Pancreas (tissue), 10 donors: ENCODE measurements around the gene LYAR. TPM values are rescaled to one million over a fixed set of nuclear protein-coding genes. Genes with fewer than 3 reads are reported as not detected.

Experiments used
- ATAC-seq, 4 donors: fragments of 200-7000 bp; cut with Tn5 transposase; one replicate each; pipeline versions ENCODE4 v1.8.0 to v1.9.1; 2020; ENCODE audit warnings: mild to moderate bottlenecking in 4 of 4, moderate library complexity in 4 of 4
- DNase-seq, 6 donors: peaks; one replicate each; pipeline ENCODE4 v3.0.0-alpha.2; 2020
- FAIRE-seq: peaks from 2 replicates; lab custom pipeline; 2012; peaks lifted over from hg19 to GRCh38; lab: Jason Lieb, UNC
- H3K27ac ChIP-seq, 4 donors: fragments of 200-600 bp; sonication (generic); 1 replicate in 3 of 4; 2 replicates in 1 of 4; pipeline versions ENCODE4 v1.5.0 to v1.8.0; 2020
- H3K27me3 ChIP-seq, 4 donors: fragments of 200-600 bp; one replicate each; pipeline ENCODE4 v1.8.0; 2021
- H3K36me3 ChIP-seq, 3 donors: fragments of 200-600 bp; sonication (generic) in 1 of 3; one replicate each; pipeline versions ENCODE4 v1.5.0 to v1.8.0; 2020 to 2021
- H3K4me1 ChIP-seq, 3 donors: fragments of 200-600 bp; one replicate each; pipeline ENCODE4 v1.8.0; 2021
- H3K4me3 ChIP-seq, 4 donors: fragments of 200-600 bp; sonication (generic) in 2 of 4; one replicate each; pipeline versions ENCODE4 v1.5.0 to v1.8.0; 2020 to 2021
- H3K9me3 ChIP-seq, 4 donors: fragments of 200-600 bp; one replicate each; pipeline ENCODE4 v1.8.0; 2021
- CTCF ChIP-seq, 4 donors: fragments of 200-600 bp; sonication (generic) in 3 of 4; IDR thresholded peaks; one replicate each; pipeline versions ENCODE4 v1.5.0 to v1.8.0; 2021; ENCODE audit warnings: antibody characterized with exemption in 4 of 4
- WGBS, 2 donors: extraction: QIAGEN DNeasy Blood & Tissue Kit; methylation state at CpG; one replicate each; pipeline ENCODE4 v1.1.7; 2013; 5-methylcytosine and 5-hydroxymethylcytosine counted together
- intact Hi-C, 3 donors: fragments of 100-400 bp; cut with DNase I; formaldehyde crosslinking; loops; one replicate each; pipeline versions ENCODE4 v1.11.1 to v1.14.2; 2022
- polyA plus RNA-seq, 2 donors: library from polyadenylated mRNA; stranded (reverse); fragments of 200-250 nt; gene quantifications; one replicate each; pipeline ENCODE4 v1.2.3, GENCODE V29; 2013
- total RNA-seq, 6 donors: library from RNA; stranded (reverse); fragmentation: NEBNext Ultra II Directional in 4 of 6; extraction: Animal tissue kit (Norgen Biotek cat#: 25700) in 4 of 6; gene quantifications; one replicate each; pipeline versions ENCODE4 v1.2.1 to v1.2.4, GENCODE V29; 2021 to 2023
- donor health status: healthy with polysubstance abuse.
- donor health status: DM: no; HTN: no; CAD: no; lungs with moderate emphysema.
- donor health status: DM: no; HTN: no; CAD: no.
- donor health status: control.
- donor health status: control.
- donor health status: Bipolar disorder and iron deficiency.
- donor health status: DM: yes; HTN: yes; CAD: no.
- donor health status: DM: no; HTN: no; CAD: no.
- donor health status: DM: no; HTN: no; CAD: no.
- donor health status: DM: yes; HTN: yes; CAD: no.

The LYAR gene
- total and polyA plus RNA-seq, 8 donors = 1.5 to 6.6 (median 4.1) TPM

- Histone ChIP-seq H3K27ac (no peak overlapping the region), H3K27me3 (no peaks in the 10 kb centered on the region), H3K4me3 (no peak overlapping the region), H3K9me3 (no peaks in the 10 kb centered on the region), H3K4me1 (no peaks in the 10 kb centered on the region), H3K36me3 (peaks cover 0 to 14% (median 0%) of the 10 kb centered on the region in 3 donors)
- TF ChIP-seq CTCF (IDR thresholded peaks at IDR 0.05) = no peak
- 96% methylated on average over 11 of the region's 11 CpGs for WGBS, 2 donors
- ATAC-seq (no peak), DNase-seq (no peak), FAIRE-seq (no peak)
- intact Hi-C loops = no loop called here
Observed at GRCh38 chr4:4306920-4307319, 17.0 kb upstream of the LYAR start.

GRCh38 chr4:4302416-4302815, 12.5 kb upstream of the LYAR start:
- no peak for ATAC-seq
- no peaks in the 10 kb centered on the region for H3K9me3 ChIP-seq
- intact Hi-C loops = no loop called here
- no peak for TF ChIP-seq CTCF (IDR thresholded peaks at IDR 0.05)
- H3K27me3 ChIP-seq = no peaks in the 10 kb centered on the region
- no peak overlapping the region for H3K27ac ChIP-seq
- FAIRE-seq = no peak
- no peak for DNase-seq
- WGBS, 2 donors = 62 to 76% methylated on average over 6 of the region's 6 CpGs
- peaks cover 0 to 6% (median 0%) of the 10 kb centered on the region in 3 donors for H3K4me1 ChIP-seq
- peaks cover 0 to 14% (median 0%) of the 10 kb centered on the region in 3 donors for H3K36me3 ChIP-seq
- no peak overlapping the region for H3K4me3 ChIP-seq

- Histone ChIP-seq H3K4me1 (peaks cover 0 to 6% (median 0%) of the 10 kb centered on the region in 3 donors), H3K36me3 (peaks cover 0 to 14% (median 0%) of the 10 kb centered on the region in 3 donors), H3K4me3 (no peak overlapping the region), H3K27ac (no peak overlapping the region), H3K27me3 (no peaks in the 10 kb centered on the region), H3K9me3 (no peaks in the 10 kb centered on the region)
- TF ChIP-seq CTCF (IDR thresholded peaks at IDR 0.05) = no peak
- FAIRE-seq (no peak), DNase-seq (no peak), ATAC-seq (no peak)
- WGBS, 2 donors = 86 to 92% methylated on average over 5 of the region's 5 CpGs
- intact Hi-C loops = no loop called here
Observed at GRCh38 chr4:4302001-4302400, 12.0 kb upstream of the LYAR start.

GRCh38 chr4:4299006-4299405, 9.1 kb upstream of the LYAR start:
- intact Hi-C loops = no loop called here
- Histone ChIP-seq H3K36me3 (peaks cover 0 to 14% (median 0%) of the 10 kb centered on the region in 3 donors), H3K4me3 (no peak overlapping the region), H3K27me3 (no peaks in the 10 kb centered on the region), H3K4me1 (peaks cover 0 to 6% (median 0%) of the 10 kb centered on the region in 3 donors), H3K27ac (no peak overlapping the region), H3K9me3 (no peaks in the 10 kb centered on the region)
- 87 to 88% methylated on average over 3 of the region's 3 CpGs for WGBS, 2 donors
- no peak for FAIRE-seq
- ATAC-seq = no peak
- DNase-seq = no peak
- TF ChIP-seq CTCF (IDR thresholded peaks at IDR 0.05) = no peak

- Histone ChIP-seq H3K4me1 (peaks cover 0 to 8% (median 2%) of the 10 kb centered on the region in 3 donors), H3K4me3 (no peak overlapping the region), H3K27ac (no peak overlapping the region), H3K9me3 (no peaks in the 10 kb centered on the region), H3K27me3 (no peaks in the 10 kb centered on the region), H3K36me3 (no peaks in the 10 kb centered on the region)
- no peak for TF ChIP-seq CTCF (IDR thresholded peaks at IDR 0.05)
- no peak for DNase-seq
- intact Hi-C loops = no loop called here
- WGBS, 2 donors = 95 to 97% methylated on average over 5 of the region's 5 CpGs
- no peak for FAIRE-seq
- ATAC-seq = no peak
Observed at GRCh38 chr4:4296283-4296846, 6.4 kb upstream of the LYAR start.
